GM19240 (cell line): ENCODE measurements around the gene PLS1.
"Not testable (repeated sequence)": the region's sequence is repeated elsewhere in the genome, so short reads cannot be mapped to it uniquely, and the experiment has no call there.

Experiments
- DNase-seq: peaks from one replicate; pipeline ENCODE4 v3.0.0; 2011; ENCODE audit warnings: low spot score; ENCODE audit not compliant: insufficient read length

PLS1 gene

DNA sequence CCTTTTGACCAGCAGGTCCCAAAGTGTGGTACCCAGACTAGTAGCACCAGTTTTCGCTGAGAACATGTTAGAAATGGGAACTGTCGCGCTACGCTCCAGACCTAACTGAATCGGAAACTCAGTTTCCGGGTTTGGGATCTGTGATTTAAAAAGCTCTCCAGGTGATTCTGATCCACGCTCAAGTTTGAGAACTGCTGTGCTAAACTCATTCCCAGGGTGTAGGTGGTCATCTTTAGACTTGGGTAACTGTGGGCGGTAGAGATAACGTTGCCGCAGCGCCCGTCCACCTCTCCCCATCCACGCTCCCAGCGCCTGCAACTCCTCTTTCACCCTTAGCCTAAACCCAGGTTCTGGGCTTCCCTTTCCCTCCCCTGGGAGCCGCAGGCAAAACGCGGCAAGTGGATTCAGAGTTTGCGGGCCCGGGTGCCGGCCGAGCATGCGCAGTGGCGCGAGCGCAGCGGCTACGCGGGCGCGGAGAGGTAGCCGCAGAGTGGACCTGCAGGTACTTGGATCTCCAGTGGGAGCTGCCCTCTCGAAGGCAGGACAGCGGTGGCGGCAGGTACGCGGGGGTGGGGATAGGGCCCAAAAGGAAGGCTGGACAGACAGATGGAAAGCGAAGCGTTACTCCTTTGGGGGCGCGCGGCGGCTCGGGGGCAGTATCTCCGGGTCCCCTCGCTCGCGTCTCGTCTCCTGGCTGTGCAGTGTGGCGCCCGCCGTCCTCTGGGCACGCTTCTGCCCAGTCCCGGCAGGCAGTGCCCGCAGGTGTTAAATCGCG, at the start of gene PLS1:
TSS of gene PLS1 (plus strand) at position 443 of the 775 bp plus-strand sequence. CDS start 67,845 bp downstream, outside the sequence.
- peak; percentile 77 for DNase-seq

DNA sequence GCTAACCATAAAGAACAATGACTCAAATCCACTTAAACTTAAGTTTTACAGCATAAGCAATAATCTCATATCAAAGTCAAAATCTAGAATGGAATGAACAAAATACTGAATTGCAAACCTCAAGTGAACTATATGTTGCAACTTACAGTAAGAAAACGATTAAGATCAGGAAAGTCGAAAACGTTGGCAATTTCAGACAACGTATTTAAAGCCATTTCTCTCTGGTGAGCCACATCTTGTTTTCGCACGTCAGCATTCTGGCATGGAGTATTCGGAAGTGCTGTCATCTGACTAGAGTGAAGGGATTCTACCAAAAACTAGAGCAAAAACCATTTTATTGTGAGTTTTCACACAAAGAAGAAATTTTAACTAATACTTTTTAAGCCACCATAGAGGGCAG, 46.2 kb upstream of the PLS1 start:
- no peak for DNase-seq

DNA sequence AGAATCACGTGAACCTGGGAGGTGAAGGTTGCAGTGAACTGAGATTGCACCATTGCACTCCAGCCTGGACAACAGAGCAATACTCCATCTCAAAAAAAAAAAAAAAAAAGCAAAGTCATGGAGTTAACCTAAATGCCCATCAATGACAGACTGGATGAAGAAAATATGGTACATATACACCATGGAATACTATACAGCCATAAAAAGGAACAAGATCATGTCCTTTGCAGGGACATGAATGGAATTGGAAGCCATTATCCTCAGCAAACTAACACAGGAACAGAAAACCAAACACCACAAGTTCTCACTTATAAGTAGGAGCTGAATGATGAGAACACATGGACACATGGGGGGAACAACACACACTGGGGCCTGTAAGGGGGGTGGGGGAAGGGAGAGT, 43.6 kb upstream of the PLS1 start:
- not testable (repeated sequence) for DNase-seq

- DNase-seq = no peak
These were observed 42.5 kb upstream of the PLS1 start for GRCh38 chr3:142553741-142554140.

DNA sequence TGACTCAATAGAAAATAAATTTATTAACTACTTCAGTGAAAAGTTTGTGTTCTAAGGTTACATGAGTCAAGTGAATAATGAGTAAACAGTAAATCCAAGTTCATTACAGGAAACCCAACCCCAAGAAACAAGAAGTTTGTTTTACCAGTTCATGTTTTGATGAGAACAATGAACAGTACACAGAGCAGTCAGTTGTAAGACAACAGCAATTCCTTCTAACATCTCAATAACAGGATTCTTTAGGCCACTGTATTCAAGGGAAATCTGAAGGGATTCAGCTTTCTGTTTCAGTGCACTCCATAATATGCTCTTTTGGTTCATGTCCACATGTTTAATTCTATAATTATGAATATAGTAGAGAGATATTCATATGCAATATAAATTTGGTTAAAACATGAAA, 36.1 kb upstream of the PLS1 start:
- no peak for DNase-seq

GRCh38 chr3:142563496-142563997, 32.6 kb upstream of the PLS1 start:
- DNase-seq = no peak

GRCh38 chr3:142566096-142566495, 30.1 kb upstream of the PLS1 start:
- no peak for DNase-seq

GRCh38 chr3:142568393-142569017, 27.7 kb upstream of the PLS1 start:
- DNase-seq = no peak

DNA sequence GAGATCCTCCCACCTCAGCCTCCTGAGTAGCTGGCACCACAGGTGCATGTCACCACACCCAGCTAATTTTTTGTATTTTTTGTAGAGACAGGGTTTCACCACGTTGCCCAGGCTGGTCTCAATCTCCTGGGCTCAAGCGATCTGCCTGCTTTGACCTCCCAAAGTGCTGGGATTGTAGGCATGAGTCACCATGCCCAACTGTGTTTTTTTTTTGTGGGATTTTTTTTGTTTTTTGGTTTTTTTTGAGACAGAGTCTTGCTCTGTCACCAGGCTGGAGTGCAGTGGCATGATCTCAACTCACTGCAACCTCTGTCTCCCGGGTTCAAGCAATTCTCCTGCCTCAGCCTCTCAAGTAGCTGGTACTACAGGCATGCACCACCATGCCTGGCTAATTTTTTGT, 26.8 kb upstream of the PLS1 start:
- not testable (repeated sequence) for DNase-seq

DNA sequence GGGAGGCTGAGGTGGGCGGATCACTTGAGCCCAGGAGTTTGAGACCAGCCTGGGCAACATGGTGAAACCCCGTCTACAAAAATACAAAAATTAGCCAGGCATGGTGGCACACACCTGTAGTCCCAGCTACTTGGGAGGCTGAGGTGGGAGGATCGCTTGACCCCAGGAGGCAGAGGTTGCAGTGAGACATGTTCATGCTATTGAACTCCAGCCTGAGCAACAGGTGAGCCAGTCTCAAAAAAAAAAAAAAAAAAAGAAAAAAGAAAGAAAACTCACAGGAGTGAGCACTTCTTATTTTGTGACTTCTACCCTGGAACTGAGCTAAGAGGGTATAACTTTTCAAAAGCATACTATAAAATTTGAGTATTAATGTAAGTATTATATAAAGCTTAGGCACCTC, 22.0 kb upstream of the PLS1 start:
- not testable (repeated sequence) for DNase-seq

- no peak for DNase-seq
These were observed 21.5 kb upstream of the PLS1 start for GRCh38 chr3:142574665-142575064.

DNA sequence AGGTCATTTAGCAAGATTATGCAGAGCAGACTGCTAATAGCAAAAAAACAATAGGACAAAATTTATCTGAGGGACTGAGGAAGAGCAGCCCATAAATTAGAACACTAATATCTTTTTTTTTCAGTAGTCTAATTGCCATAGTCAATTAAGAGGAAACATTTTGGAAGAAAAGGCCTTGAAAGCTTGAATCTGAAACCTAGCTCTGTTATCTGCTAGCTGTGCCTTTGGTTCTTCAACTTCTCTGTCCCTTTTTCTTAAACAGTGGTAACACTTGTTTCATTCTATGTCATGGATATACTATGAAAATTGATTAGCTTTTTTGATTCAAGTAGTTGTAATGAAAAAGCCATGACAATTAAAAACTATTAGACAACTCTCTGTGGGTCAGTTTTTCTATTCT, 19.4 kb upstream of the PLS1 start:
- no peak for DNase-seq

GRCh38 chr3:142577696-142578328, 18.4 kb upstream of the PLS1 start:
- no peak for DNase-seq

GRCh38 chr3:142578329-142579223, 17.6 kb upstream of the PLS1 start, which contains the start of gene ATR:
Gene ATR, minus strand, starts transcription at chr3:142578733. Its CDS starts 29 bp downstream, at chr3:142578704.
- peak; percentile 82 for DNase-seq

- DNase-seq = no peak
These were observed 16.2 kb upstream of the PLS1 start for GRCh38 chr3:142580061-142580423.

GRCh38 chr3:142581070-142581469, 15.1 kb upstream of the PLS1 start:
- DNase-seq = not testable (repeated sequence)

- DNase-seq = no peak
These were observed 9.3 kb upstream of the PLS1 start for GRCh38 chr3:142586803-142587406.

DNA sequence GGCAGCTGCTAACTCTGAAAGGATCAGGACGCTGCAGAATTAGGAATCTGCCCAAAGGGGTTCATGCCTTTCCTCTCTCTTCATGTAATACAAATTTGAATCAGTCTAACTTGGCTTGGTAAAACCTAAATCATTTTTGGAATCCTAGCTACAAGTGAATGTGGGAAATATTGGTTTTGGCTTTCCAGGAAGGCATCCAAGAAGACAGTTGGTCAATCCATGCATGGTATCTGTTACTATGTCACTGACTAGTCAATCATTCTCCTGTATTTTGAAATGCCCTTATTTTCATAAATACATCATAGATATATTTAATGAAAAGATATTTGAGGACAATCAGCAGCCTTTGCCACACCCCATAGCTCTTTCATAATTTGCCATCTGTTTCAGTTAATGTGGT, 7.5 kb upstream of the PLS1 start:
- no peak for DNase-seq

- DNase-seq = not testable (repeated sequence)
These were observed 3.9 kb upstream of the PLS1 start for GRCh38 chr3:142592268-142592667.

DNA sequence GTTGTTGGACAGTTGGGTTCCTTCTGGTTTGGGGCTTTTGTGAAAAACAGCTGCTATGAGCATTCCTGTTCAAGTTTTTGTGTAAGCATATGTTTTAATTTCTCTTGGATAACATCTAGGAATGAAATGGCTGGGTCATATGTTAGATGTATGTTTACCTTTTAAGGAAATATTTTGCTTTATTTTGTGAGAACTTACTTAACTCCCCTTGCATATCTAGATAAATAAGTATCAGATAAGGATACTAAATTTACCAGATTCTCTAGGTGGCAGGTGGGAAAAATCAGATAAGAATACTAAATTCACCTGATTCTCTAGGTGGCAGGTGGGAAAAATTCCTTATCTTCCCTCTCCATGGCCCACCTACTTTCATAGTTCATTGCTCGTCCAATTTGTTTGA, 1.1 kb upstream of the PLS1 start:
- no peak for DNase-seq

GRCh38 chr3:142595581-142595950, 627 bp upstream of the PLS1 start:
- DNase-seq = no peak
